ENCODE results near the gene RFNG.

RFNG gene

GRCh38 chr17:82089723-82090548 lies 38.3 kb upstream of the RFNG start:
- no peak for DNase-seq (ENCODE audit: low spot score)

GRCh38 chr17:82088838-82089722 lies 37.5 kb upstream of the RFNG start:
- no peak for DNase-seq (ENCODE audit: low spot score)

DNA sequence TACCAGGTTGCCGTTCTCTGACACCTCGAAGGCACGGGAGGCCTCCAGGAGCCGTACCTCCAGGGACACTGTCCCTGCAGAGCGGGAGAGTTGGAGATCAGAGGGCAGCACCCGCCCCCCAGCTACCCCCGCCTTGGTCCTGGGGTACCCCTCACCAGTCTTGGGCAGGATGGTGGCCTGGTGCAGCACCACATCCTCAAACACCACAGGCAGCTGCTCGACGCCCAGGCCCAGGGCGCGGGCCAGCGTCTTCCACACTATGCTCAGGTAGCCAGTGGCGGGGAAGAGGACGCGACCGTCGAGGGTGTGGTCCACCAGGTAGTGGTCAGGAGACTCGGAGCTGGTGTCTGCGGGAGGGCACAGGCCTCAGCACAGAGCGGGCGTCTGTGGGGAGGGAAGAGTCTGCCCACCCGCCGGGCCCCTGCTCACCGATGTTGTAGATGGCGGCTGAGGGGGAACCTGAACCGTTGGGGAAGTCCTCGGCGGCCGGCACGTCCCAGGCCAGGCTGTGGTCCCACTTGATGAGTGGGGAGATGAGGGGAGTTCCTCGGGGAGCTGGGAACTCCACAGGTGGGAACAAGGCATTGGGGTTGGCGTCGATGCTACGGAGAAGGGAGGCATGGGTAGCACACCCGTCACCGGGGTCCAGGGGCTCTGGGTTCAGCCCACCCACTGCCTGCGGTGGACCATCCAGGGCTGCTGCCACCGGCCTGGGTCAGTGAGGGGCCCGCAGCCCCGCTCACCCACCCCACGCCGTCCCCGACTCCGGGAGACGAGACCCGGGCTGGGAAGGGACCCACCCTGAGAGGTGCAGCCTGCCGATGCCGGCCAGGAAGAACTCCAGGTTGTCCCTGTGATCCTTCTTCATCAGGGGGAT lies 36.6 kb upstream of the RFNG start:
- DNase-seq (ENCODE audit: low spot score), result no peak

DNA sequence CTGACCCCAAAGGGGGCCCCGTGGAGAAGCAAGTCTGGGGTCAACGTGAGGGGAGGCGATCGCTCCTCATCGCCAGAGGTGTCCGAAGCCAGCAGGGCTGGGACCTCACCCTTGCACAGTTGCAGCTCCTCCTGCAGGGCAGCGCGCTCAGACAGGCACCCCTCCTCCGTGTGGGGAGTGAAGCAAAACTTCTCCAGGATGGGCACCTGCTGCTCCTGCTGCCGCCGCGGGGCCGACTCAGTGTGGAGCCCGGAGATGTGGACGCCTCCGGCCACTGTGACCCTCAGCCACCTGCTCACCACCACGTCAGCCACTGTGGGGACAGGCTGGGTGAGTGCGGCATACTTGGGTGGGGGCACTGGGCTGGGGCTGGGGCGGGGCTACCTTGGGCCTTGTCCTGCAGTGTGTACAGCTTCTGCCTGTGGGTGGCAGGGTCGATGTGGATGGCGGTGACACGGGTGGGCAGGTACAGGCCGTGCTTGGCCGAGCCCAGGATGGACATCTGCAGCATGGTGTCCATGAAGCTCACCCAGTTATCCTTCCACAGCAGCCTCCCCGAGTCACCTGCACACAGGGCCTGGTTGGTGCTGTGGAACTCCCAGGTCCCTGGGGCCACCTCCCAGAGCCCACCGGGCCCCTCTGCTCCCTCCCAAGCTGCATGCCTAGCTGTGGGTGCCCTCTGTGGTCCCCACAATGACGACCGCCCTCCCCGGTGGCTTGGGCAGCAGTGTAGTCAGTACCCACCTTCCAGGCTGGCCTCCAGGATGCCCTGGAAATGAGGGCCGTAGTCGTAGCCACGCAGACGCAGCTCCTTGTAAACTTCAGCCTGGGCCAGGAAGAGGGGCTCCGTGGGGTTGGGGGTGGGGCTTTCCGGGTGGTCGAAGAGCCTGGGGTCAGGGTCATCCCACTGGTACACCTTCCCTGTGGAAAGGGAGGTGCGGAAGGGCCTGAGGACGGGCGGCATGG lies 35.6 kb upstream of the RFNG start:
- no peak for DNase-seq (ENCODE audit: low spot score)

- DNase-seq (ENCODE audit: low spot score), result no peak
These were observed 34.5 kb upstream of the RFNG start for GRCh38 chr17:82085931-82086764.

DNA sequence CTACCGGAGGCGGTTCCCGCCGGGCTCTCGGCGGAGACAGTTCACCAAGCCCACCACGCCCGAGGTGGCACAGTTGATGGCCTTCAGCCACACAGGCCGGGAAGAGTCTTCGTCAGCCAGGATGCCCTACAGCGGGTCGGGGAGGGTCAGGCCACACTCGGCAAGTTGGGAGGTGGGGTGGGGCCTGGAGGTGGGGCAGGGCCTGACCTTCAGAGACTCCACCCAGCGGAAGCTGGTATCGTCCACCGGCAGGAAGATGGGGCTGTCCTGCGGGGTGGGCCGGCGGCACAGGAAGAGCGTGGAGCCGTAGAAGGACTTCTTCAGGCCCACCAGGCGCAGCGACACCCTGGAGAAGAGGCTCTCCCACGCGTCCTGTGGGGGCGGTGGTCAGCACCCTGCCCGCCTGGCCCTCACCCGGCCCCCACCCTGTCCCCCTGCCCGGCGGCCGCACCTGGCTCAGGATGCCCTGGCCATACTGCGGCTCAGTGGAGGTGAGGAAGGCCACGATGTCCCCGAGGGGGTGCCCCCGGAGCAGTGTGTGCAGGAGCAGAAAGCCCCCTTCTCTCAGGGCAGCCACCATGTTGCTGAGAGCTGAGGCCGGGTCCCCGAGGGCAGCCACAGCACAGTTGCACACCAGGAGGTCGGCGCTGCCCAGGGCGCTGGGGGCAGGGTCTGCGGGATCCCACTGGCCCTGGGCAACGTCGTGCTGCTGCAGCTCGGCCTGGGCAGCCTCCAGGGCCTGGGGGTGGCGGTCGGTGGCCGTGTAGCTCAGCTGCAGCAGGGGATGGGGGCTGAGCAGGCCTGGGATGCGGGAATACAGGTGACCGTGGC lies 33.6 kb upstream of the RFNG start:
- no peak for DNase-seq (ENCODE audit: low spot score)

DNA sequence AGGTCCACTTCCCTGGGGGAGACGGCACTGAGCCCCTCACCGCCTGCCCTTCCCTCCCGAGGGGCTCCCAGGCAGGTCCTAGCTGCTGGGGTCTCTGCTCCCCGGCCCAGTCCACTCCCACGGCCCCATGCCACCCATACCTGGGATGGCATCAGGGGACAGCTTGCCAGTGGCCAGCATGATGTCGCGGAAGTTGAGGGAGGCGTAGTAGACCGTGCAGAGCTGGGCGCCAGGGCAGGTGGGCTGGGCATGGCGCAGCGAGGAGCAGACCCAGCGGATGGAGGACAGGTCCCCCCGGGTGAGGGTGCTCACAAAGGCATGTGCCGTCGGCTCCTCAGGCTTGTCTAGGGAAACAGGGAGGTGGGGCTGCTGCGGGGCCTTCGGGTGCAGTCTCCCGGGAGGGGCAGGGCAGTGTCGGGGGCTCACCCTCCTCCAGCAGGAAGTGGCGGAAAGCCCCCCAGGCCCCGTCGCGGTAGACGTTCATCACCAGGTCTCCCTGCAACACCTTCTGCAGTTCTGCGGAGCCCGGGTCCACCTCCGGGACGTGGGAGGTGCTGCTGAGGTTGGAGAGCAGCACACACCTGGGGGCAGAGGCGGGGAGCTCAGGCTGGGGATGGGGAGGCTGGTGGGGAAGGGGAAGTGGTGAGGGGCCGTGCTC lies 32.9 kb upstream of the RFNG start:
- no peak for DNase-seq (ENCODE audit: low spot score)

- no peak for DNase-seq (ENCODE audit: low spot score)
These were observed 32.1 kb upstream of the RFNG start for GRCh38 chr17:82083533-82084359.

- DNase-seq (ENCODE audit: low spot score), result no peak
These were observed 31.4 kb upstream of the RFNG start for GRCh38 chr17:82083009-82083408.

DNA sequence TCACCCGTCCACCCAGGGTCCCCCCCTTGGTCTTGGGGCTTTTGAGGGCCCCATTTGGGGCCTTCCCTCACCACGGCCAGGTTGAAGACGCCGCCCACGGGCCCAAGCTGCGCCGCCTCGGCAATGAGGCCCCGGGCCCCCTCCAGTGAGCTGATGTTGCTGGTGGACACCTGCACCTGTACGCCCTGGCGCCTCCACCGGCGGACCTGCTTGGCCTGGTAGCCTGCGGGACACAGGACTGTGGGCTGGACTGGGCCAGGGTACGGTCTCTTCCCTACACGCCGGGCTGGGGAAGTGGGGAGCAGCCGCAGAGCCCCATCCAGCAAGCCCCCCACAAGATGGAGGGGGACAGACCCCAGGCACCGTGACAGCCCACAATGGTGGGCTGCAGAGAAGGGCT lies 30.8 kb upstream of the RFNG start:
- DNase-seq (ENCODE audit: low spot score), result no peak

DNA sequence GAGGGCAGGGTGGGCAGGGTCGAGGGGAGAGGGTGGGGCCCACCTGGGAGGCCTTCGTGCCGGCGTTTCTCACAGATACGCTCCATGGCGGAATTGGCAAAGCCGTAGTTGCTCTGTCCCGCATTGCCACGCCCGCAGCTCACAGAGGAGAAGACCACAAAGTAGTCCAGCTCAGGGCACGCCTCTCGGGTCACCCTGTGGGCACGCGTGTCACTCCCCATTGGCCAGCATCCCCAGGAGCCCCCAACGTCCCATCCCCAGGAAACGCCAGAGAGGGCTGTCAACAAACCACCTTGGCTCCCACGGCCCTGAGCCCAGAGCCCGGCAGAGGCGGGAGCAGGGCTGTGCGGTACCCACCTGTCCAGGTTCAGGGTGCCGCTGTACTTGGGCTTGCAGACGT lies 30.4 kb upstream of the RFNG start:
- DNase-seq (ENCODE audit: low spot score), result no peak

DNA sequence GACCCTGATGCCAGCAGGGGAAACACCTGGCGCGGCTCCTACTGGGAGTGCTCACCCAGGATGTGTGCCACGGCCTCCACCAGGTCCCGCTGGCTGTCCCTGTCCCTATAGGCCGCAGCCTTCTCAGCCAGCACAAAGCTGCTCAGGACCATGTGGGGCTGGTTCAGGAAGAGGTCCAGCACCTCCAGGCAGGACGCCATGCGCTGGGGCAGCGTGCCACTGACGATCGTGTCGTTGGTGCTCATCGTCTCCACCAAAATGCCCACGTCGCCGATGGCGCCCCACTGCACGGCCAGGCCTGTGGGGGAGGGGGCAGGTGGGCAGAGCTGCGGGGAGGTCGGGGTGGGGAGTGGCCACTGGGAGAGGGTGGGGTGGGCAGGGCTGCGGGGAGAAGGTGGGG lies 29.9 kb upstream of the RFNG start:
- no peak for DNase-seq (ENCODE audit: low spot score)

- DNase-seq (ENCODE audit: low spot score), result no peak
These were observed 29.3 kb upstream of the RFNG start for GRCh38 chr17:82080789-82081464.

- DNase-seq (ENCODE audit: low spot score), result no peak
These were observed 28.6 kb upstream of the RFNG start for GRCh38 chr17:82080048-82080788.

- DNase-seq (ENCODE audit: low spot score), result no peak
These were observed 27.5 kb upstream of the RFNG start for GRCh38 chr17:82079001-82079677.

GRCh38 chr17:82078433-82078832 lies 26.8 kb upstream of the RFNG start:
- DNase-seq (ENCODE audit: low spot score), result no peak

Data from AG08396 (cell line).